Common myeloid progenitor, CD34-positive (primary cell): ENCODE data around the gene SNRK.

Source experiments
- CTCF ChIA-PET: fragments of 350-600 bp; sonication (Branson Sonifier 250); formaldehyde crosslinking; loops from one replicate; lab custom pipeline; 2021; ENCODE audit warnings: antibody characterized with exemption; lab: Charles Lee
- POLR2A ChIA-PET: fragments of 350-600 bp; sonication (Branson Sonifier 250); formaldehyde crosslinking; loops from one replicate; lab custom pipeline; 2021; ENCODE audit warnings: antibody characterized with exemption; lab: Charles Lee
- DNase-seq, 3 donors: peaks; one replicate each; pipeline versions ENCODE4 v3.0.0 to v3.0.0-alpha.2; 2013
- H3K27ac ChIP-seq, 2 experiments: 1 replicate in 1 of 2; 2 replicates in 1 of 2; pipeline ENCODE4 v1.7.0; 2013; ENCODE audit warnings: inconsistent platforms in 2 of 2, low read length in 2 of 2, mild to moderate bottlenecking in 2 of 2, low read depth in 1 of 2, moderate library complexity in 1 of 2; ENCODE audit not compliant: severe bottlenecking in 2 of 2, insufficient read depth in 1 of 2, poor library complexity in 1 of 2
- H3K27me3 ChIP-seq, 5 experiments: replicated peaks in 2 of 5; 1 replicate in 3 of 5; 2 replicates in 2 of 5; pipeline versions ENCODE4 v1.6.1 to v1.7.0; 2013; ENCODE audit warnings: low read length in 4 of 5, mild to moderate bottlenecking in 2 of 5, moderate library complexity in 2 of 5, inconsistent platforms in 1 of 5; ENCODE audit not compliant: insufficient read depth in 5 of 5, control insufficient read depth in 4 of 5
- H3K36me3 ChIP-seq, 4 experiments: 1 replicate in 2 of 4; 2 replicates in 2 of 4; pipeline versions ENCODE4 v1.6.1 to v1.7.0; 2013; ENCODE audit warnings: low read length in 3 of 4, control low read depth in 1 of 4, mild to moderate bottlenecking in 1 of 4; ENCODE audit not compliant: control insufficient read depth in 4 of 4, insufficient read depth in 4 of 4
- H3K4me1 ChIP-seq, 4 experiments: 1 replicate in 3 of 4; 2 replicates in 1 of 4; pipeline versions ENCODE4 v1.6.1 to v1.7.1; 2013; ENCODE audit warnings: low read length in 3 of 4, mild to moderate bottlenecking in 3 of 4, control low read depth in 1 of 4, inconsistent platforms in 1 of 4, moderate library complexity in 1 of 4; ENCODE audit not compliant: control insufficient read depth in 4 of 4, insufficient read depth in 4 of 4; ENCODE audit errors: control extremely low read depth in 1 of 4
- H3K4me3 ChIP-seq, 7 experiments: 1 replicate in 4 of 7; 2 replicates in 3 of 7; pipeline versions ENCODE4 v1.5.1 to v1.7.0; 2013; ENCODE audit warnings: mild to moderate bottlenecking in 7 of 7, low read length in 6 of 7, moderate library complexity in 6 of 7, inconsistent platforms in 2 of 7, low read depth in 2 of 7, control low read depth in 1 of 7; ENCODE audit not compliant: insufficient read depth in 4 of 7, control insufficient read depth in 1 of 7; ENCODE audit errors: extremely low read depth in 1 of 7
- H3K9me3 ChIP-seq, 5 experiments: 1 replicate in 4 of 5; 2 replicates in 1 of 5; pipeline versions ENCODE4 v1.6.1 to v1.7.1; 2013; ENCODE audit warnings: low read length in 4 of 5, mild to moderate bottlenecking in 2 of 5, inconsistent platforms in 1 of 5, low read depth in 1 of 5, moderate library complexity in 1 of 5; ENCODE audit not compliant: control insufficient read depth in 4 of 5, insufficient read depth in 2 of 5; ENCODE audit errors: control extremely low read depth in 1 of 5
- WGBS: methylation state at CpG from one replicate; pipeline ENCODE4 v1.1.5; 2013; ENCODE audit not compliant: insufficient coverage; 5-methylcytosine and 5-hydroxymethylcytosine counted together

Gene SNRK

GRCh38 chr3:43323541-43323940, 37.2 kb downstream of the SNRK start:
- POLR2A ChIA-PET = no interaction called here
- CTCF ChIA-PET = interaction anchor here (1.0 kb wide), 1 partner anchor 25 kb away, joined by 4 read pairs; no protein-coding TSS in a partner anchor
- no peak overlapping the region for H3K27ac ChIP-seq
- 100% methylated on average over 1 of the region's 1 CpG for WGBS
- H3K36me3 ChIP-seq = peaks cover 0 to 7% (median 5%) of the 10 kb centered on the region in 4 experiments
- H3K4me3 ChIP-seq = no peak overlapping the region
- H3K4me1 ChIP-seq = peaks cover 14 to 38% (median 27%) of the 10 kb centered on the region in 4 experiments
- H3K9me3 ChIP-seq = peaks cover 0 to 3% (median 0%) of the 10 kb centered on the region in 5 experiments
- DNase-seq = no peak
- no peaks in the 10 kb centered on the region for H3K27me3 ChIP-seq

- WGBS = no CpG with 5 or more reads among the region's 3 CpGs
- ChIA-PET POLR2A (no interaction called here), CTCF (interaction anchor here (1.2 to 1.9 kb wide), 2 partner anchors 12 to 30 kb away, joined by 3 to 6 read pairs; no protein-coding TSS in a partner anchor)
- peaks cover 0 to 3% (median 0%) of the 10 kb centered on the region in 5 experiments for H3K9me3 ChIP-seq
- DNase-seq = peak; percentile 30 to 78 (median 57)
- peaks cover 0 to 4% (median 2%) of the 10 kb centered on the region in 4 experiments for H3K36me3 ChIP-seq
- H3K4me3 ChIP-seq = peak overlapping the region in 2 of 7 experiments; percentile 7
- H3K4me1 ChIP-seq = peaks cover 14 to 42% (median 30%) of the 10 kb centered on the region in 4 experiments
- no peaks in the 10 kb centered on the region for H3K27me3 ChIP-seq
- peak overlapping the region in 1 of 2 experiments; percentile 36 for H3K27ac ChIP-seq
These were observed 40.7 kb downstream of the SNRK start for GRCh38 chr3:43326891-43327581.

- peaks cover 0 to 3% (median 0%) of the 10 kb centered on the region in 5 experiments for H3K9me3 ChIP-seq
- H3K4me1 ChIP-seq = peaks cover 14 to 42% (median 30%) of the 10 kb centered on the region in 4 experiments
- peak in 2 of 3 donors; percentile 18 to 31 for DNase-seq
- ChIA-PET CTCF (interaction anchor here (1.9 kb wide), 1 partner anchor 31 kb away, joined by 6 read pairs; no protein-coding TSS in a partner anchor), POLR2A (no interaction called here)
- H3K36me3 ChIP-seq = peaks cover 1 to 9% (median 3%) of the 10 kb centered on the region in 4 experiments
- peak overlapping the region in 1 of 7 experiments; percentile 7 for H3K4me3 ChIP-seq
- H3K27me3 ChIP-seq = no peaks in the 10 kb centered on the region
- H3K27ac ChIP-seq = peak overlapping the region in 1 of 2 experiments; percentile 36
These were observed 41.2 kb downstream of the SNRK start for GRCh38 chr3:43327582-43327979.

GRCh38 chr3:43328653-43329052, 42.3 kb downstream of the SNRK start:
- Histone ChIP-seq H3K27ac (no peak overlapping the region), H3K9me3 (peaks cover 0 to under 1% (median 0%) of the 10 kb centered on the region in 5 experiments), H3K4me3 (no peak overlapping the region), H3K4me1 (peaks cover 14 to 42% (median 30%) of the 10 kb centered on the region in 4 experiments), H3K27me3 (no peaks in the 10 kb centered on the region), H3K36me3 (peaks cover 0 to 16% (median 6%) of the 10 kb centered on the region in 4 experiments)
- ChIA-PET CTCF (interaction anchor here (0.7 to 1.2 kb wide), 2 partner anchors 18 to 96 kb away, joined by 3 read pairs; no protein-coding TSS in a partner anchor), POLR2A (no interaction called here)
- DNase-seq = no peak

- Histone ChIP-seq H3K27me3 (no peaks in the 10 kb centered on the region), H3K4me1 (peaks cover 9 to 31% (median 20%) of the 10 kb centered on the region in 4 experiments), H3K27ac (no peak overlapping the region), H3K4me3 (no peak overlapping the region), H3K9me3 (peaks cover 0 to 17% (median 5%) of the 10 kb centered on the region in 5 experiments), H3K36me3 (peaks cover 15 to 31% (median 22%) of the 10 kb centered on the region in 4 experiments)
- WGBS = no CpG with 5 or more reads among the region's 1 CpG
- ChIA-PET CTCF (interaction anchor here (1.1 kb wide), 1 partner anchor 10 kb away, joined by 4 read pairs; no protein-coding TSS in a partner anchor), POLR2A (no interaction called here)
- DNase-seq = no peak
These were observed 44.6 kb downstream of the SNRK start for GRCh38 chr3:43330981-43331380.

- H3K9me3 ChIP-seq = peaks cover 3 to 21% (median 5%) of the 10 kb centered on the region in 5 experiments
- WGBS = 64% methylated on average over 2 of the region's 4 CpGs
- POLR2A ChIA-PET = no interaction called here
- H3K27ac ChIP-seq = no peak overlapping the region
- no peak for DNase-seq
- CTCF ChIA-PET = interaction anchor here (1.1 kb wide), 1 partner anchor 10 kb away, joined by 4 read pairs; no protein-coding TSS in a partner anchor
- H3K4me1 ChIP-seq = peaks cover 6 to 27% (median 16%) of the 10 kb centered on the region in 4 experiments
- no peaks in the 10 kb centered on the region for H3K27me3 ChIP-seq
- peaks cover 16 to 35% (median 25%) of the 10 kb centered on the region in 4 experiments for H3K36me3 ChIP-seq
- no peak overlapping the region for H3K4me3 ChIP-seq
These were observed 45.0 kb downstream of the SNRK start for GRCh38 chr3:43331381-43331780.
